HK-2 (cell line): ENCODE data around the gene RBP3.

Source experiments
- DNase-seq: peaks from one replicate; pipeline ENCODE4 v3.0.0-alpha.2; 2018; ENCODE audit not compliant: unreplicated experiment

The RBP3 gene

GRCh38 chr10:47318706-47319105 is 29.5 kb upstream of the RBP3 start:
- no peak for DNase-seq

GRCh38 chr10:47319784-47320183 is 28.4 kb upstream of the RBP3 start:
- DNase-seq = no peak

- DNase-seq = no peak
Measured at GRCh38 chr10:47320812-47321211, 27.4 kb upstream of the RBP3 start.

- no peak for DNase-seq
Measured at GRCh38 chr10:47321521-47322195, 26.5 kb upstream of the RBP3 start.

- no peak for DNase-seq
Measured at GRCh38 chr10:47322300-47323061, 25.7 kb upstream of the RBP3 start, which contains the start of gene GDF2. TSS of gene GDF2 (plus strand) at chr10:47322454. CDS start at chr10:47322669, 215 bp downstream.

GRCh38 chr10:47323087-47323486 is 25.1 kb upstream of the RBP3 start:
- no peak for DNase-seq

GRCh38 chr10:47323636-47324296 is 24.4 kb upstream of the RBP3 start:
- no peak for DNase-seq

- DNase-seq = no peak
Measured at GRCh38 chr10:47325303-47326291, 22.6 kb upstream of the RBP3 start.

GRCh38 chr10:47326306-47326926 is 21.7 kb upstream of the RBP3 start:
- no peak for DNase-seq

GRCh38 chr10:47326927-47327330 is 21.2 kb upstream of the RBP3 start:
- DNase-seq = no peak

- no peak for DNase-seq
Measured at GRCh38 chr10:47329855-47330254, 18.3 kb upstream of the RBP3 start.

GRCh38 chr10:47330366-47330765 is 17.8 kb upstream of the RBP3 start:
- no peak for DNase-seq

- no peak for DNase-seq
Measured at GRCh38 chr10:47330804-47331203, 17.4 kb upstream of the RBP3 start.

- no peak for DNase-seq
Measured at GRCh38 chr10:47331491-47331890, 16.7 kb upstream of the RBP3 start.

GRCh38 chr10:47331954-47332353 is 16.2 kb upstream of the RBP3 start:
- DNase-seq = no peak

GRCh38 chr10:47332371-47332770 is 15.8 kb upstream of the RBP3 start:
- DNase-seq = no peak

GRCh38 chr10:47332946-47333345 is 15.2 kb upstream of the RBP3 start:
- no peak for DNase-seq

GRCh38 chr10:47333532-47333931 is 14.6 kb upstream of the RBP3 start:
- no peak for DNase-seq

- DNase-seq = no peak
Measured at GRCh38 chr10:47334466-47335295, 13.5 kb upstream of the RBP3 start.

GRCh38 chr10:47335906-47336305 is 12.3 kb upstream of the RBP3 start:
- DNase-seq = no peak
